Smooth muscle cell (in vitro differentiated cells): ENCODE measurements around the gene NR2C1. TPM values are rescaled to one million over a fixed set of nuclear protein-coding genes. Genes with fewer than 3 reads are reported as not detected.

Source experiments
- DNase-seq: peaks from one replicate; lab custom pipeline; 2025; ENCODE audit not compliant: unreplicated experiment; lab: John Stamatoyannopoulos, UW
- H2AFZ ChIP-seq: fragments of 200-600 bp; sonication (generic); 2 replicates; pipeline ENCODE4 v1.6.0; 2016; ENCODE audit warnings: antibody characterized with exemption, low read depth, mild to moderate bottlenecking
- H3F3A ChIP-seq: fragments of 200-600 bp; sonication (generic); 2 replicates; pipeline ENCODE4 v1.6.0; 2017; ENCODE audit warnings: antibody characterized with exemption, low read depth
- H3K27ac ChIP-seq: fragments of 200-600 bp; sonication (generic); 2 replicates; pipeline ENCODE4 v1.5.1; 2016; ENCODE audit warnings: low read depth, mild to moderate bottlenecking
- H3K27me3 ChIP-seq: fragments of 200-600 bp; sonication (generic); 2 replicates; pipeline ENCODE4 v1.6.1; 2016; ENCODE audit warnings: low read depth, mild to moderate bottlenecking
- H3K36me3 ChIP-seq: fragments of 200-600 bp; sonication (generic); 2 replicates; pipeline ENCODE4 v1.5.1; 2016; ENCODE audit warnings: low read depth
- H3K4me1 ChIP-seq: fragments of 200-600 bp; sonication (generic); 2 replicates; pipeline ENCODE4 v1.5.1; 2016; ENCODE audit warnings: low read depth
- H3K4me2 ChIP-seq: fragments of 200-600 bp; sonication (generic); 2 replicates; pipeline ENCODE4 v1.6.0; 2016; ENCODE audit warnings: mild to moderate bottlenecking
- H3K4me3 ChIP-seq: fragments of 200-600 bp; sonication (generic); 2 replicates; pipeline ENCODE4 v1.5.1; 2016; ENCODE audit warnings: mild to moderate bottlenecking
- H3K79me2 ChIP-seq: fragments of 200-600 bp; sonication (generic); 2 replicates; pipeline ENCODE4 v1.6.0; 2016; ENCODE audit warnings: low read depth, mild to moderate bottlenecking
- H3K9ac ChIP-seq: fragments of 200-600 bp; sonication (generic); 2 replicates; pipeline ENCODE4 v1.6.0; 2016; ENCODE audit warnings: low read depth
- H3K9me3 ChIP-seq: fragments of 200-600 bp; sonication (generic); replicated peaks from 2 replicates; pipeline ENCODE4 v1.5.1; 2016; ENCODE audit warnings: low read depth
- H4K20me1 ChIP-seq: fragments of 200-600 bp; sonication (generic); 2 replicates; pipeline ENCODE4 v1.6.0; 2016; ENCODE audit warnings: low read depth
- CTCF ChIP-seq: fragments of 200-600 bp; sonication (generic); IDR thresholded peaks from 2 replicates; pipeline ENCODE4 v1.5.1; 2017; ENCODE audit warnings: borderline replicate concordance, mild to moderate bottlenecking, antibody characterized with exemption; ENCODE audit not compliant: insufficient read depth, poor library complexity, severe bottlenecking
- WGBS: methylation state at CpG from one replicate; pipeline ENCODE4 v1.1.7; 2016; ENCODE audit warnings: low lambda C conversion rate; 5-methylcytosine and 5-hydroxymethylcytosine counted together
- polyA plus RNA-seq: library from polyadenylated mRNA; unstranded; fragments of >200 nt; fragmentation: Nextera tagmentation; extraction: Ambion mirVana; gene quantifications from 2 replicates; pipeline ENCODE4 v1.2.1, GENCODE V29; 2016
- total RNA-seq: library from RNA; depleted of rRNA; stranded (reverse); fragments of >200 nt; gene quantifications from 2 replicates; pipeline ENCODE4 v1.2.3, GENCODE V29; 2014

The NR2C1 gene
- total and polyA plus RNA-seq, 2 experiments from 2014 or later, result 23.7 to 48.0 TPM

- H4K20me1 ChIP-seq, result no peaks in the 10 kb centered on the region
Observed at GRCh38 chr12:95088379-95088778, 15.0 kb upstream of the NR2C1 start.

DNA sequence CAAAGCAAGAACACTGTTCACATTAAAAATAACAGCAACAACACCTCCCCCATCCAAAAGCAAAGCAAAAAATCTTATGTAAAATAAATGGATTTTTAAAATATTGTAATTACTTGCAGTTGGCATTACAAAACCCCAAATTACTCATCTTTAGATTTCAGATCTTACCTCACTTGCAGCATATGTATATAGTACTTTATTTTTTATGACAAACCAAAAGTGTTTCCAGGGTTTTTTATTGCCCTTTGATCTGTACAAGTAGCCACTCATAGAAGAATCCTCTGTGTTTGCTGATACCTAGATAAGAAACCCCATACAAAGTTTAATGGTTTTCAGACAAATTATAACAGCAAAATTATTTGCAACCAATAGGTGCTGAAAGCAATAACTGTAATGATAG is 12.2 kb upstream of the NR2C1 start:
- H3K27me3 ChIP-seq, result no peaks in the 10 kb centered on the region
- no peaks in the 10 kb centered on the region for H3K9me3 ChIP-seq
- TF ChIP-seq CTCF, result no peak
- H3K4me2 ChIP-seq, result no peak overlapping the region
- DNase-seq, result no peak
- no peak overlapping the region for H3K9ac ChIP-seq
- no peak overlapping the region for H2AFZ ChIP-seq
- no peaks in the 10 kb centered on the region for H3F3A ChIP-seq
- no peaks in the 10 kb centered on the region for H4K20me1 ChIP-seq
- H3K27ac ChIP-seq, result no peak overlapping the region
- H3K4me1 ChIP-seq, result peaks cover 17% of the 10 kb centered on the region
- no peaks in the 10 kb centered on the region for H3K36me3 ChIP-seq
- H3K4me3 ChIP-seq, result no peak overlapping the region
- no peaks in the 10 kb centered on the region for H3K79me2 ChIP-seq

More at GRCh38 chr12:95088379-95088778, 15.0 kb upstream of the NR2C1 start:
- Histone ChIP-seq H3K4me1 (peaks cover 13% of the 10 kb centered on the region), H3K27ac (no peak overlapping the region), H3K79me2 (no peaks in the 10 kb centered on the region), H3K9ac (no peak overlapping the region), H3K4me2 (no peak overlapping the region), H3K27me3 (no peaks in the 10 kb centered on the region), H3F3A (no peaks in the 10 kb centered on the region), H3K4me3 (no peak overlapping the region), H3K9me3 (no peaks in the 10 kb centered on the region), H3K36me3 (peaks cover 6% of the 10 kb centered on the region), H2AFZ (no peak overlapping the region)
- 98% methylated on average over 3 of the region's 3 CpGs for WGBS
- no peak for TF ChIP-seq CTCF
- no peak for DNase-seq

GRCh38 chr12:95083938-95084337 is 10.5 kb upstream of the NR2C1 start:
- H3K4me3 ChIP-seq, result no peak overlapping the region
- no peak for TF ChIP-seq CTCF
- no peak for DNase-seq
- no peaks in the 10 kb centered on the region for H3K27me3 ChIP-seq
- H4K20me1 ChIP-seq, result no peaks in the 10 kb centered on the region
- peaks cover 17% of the 10 kb centered on the region for H3K4me1 ChIP-seq
- peak overlapping the region; percentile 4 for H3K27ac ChIP-seq
- H2AFZ ChIP-seq, result no peak overlapping the region
- no peak overlapping the region for H3K9ac ChIP-seq
- H3K4me2 ChIP-seq, result no peak overlapping the region
- H3K9me3 ChIP-seq, result no peaks in the 10 kb centered on the region
- H3K36me3 ChIP-seq, result no peaks in the 10 kb centered on the region
- no peaks in the 10 kb centered on the region for H3K79me2 ChIP-seq
- no peaks in the 10 kb centered on the region for H3F3A ChIP-seq
- WGBS, result 11% methylated on average over 4 of the region's 4 CpGs

DNA sequence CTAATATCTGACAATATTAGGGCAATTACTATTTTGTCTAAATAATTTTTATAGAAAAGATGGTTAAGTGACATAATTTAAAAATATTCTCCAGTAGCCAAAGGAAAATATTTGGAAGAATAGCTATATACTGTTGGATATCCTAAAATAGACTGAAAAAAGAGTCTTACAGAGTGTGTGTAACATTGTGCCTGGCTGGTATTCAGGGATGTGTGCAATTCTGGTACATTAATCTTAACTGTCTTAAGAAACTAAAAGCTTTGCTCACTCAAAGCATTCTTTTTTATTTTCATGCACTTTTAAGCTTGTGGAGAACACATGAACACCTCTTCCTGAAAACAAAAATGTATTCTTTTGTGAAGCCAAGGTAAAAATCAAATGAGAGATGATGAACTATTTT is 10.1 kb upstream of the NR2C1 start:
- Histone ChIP-seq H3K27ac (peak overlapping the region; percentile 4), H3K4me2 (no peak overlapping the region), H3K27me3 (no peaks in the 10 kb centered on the region), H4K20me1 (no peaks in the 10 kb centered on the region), H3K4me1 (peaks cover 17% of the 10 kb centered on the region), H2AFZ (no peak overlapping the region), H3F3A (no peaks in the 10 kb centered on the region), H3K9me3 (no peaks in the 10 kb centered on the region), H3K36me3 (no peaks in the 10 kb centered on the region), H3K79me2 (no peaks in the 10 kb centered on the region), H3K4me3 (no peak overlapping the region), H3K9ac (no peak overlapping the region)
- DNase-seq, result no peak
- TF ChIP-seq CTCF, result no peak
